A549 (cell line): ENCODE measurements around the gene GULP1. TPM values are rescaled to one million over a fixed set of nuclear protein-coding genes. Genes with fewer than 3 reads are reported as not detected.

Experiments
- ATAC-seq, 2 experiments: fragments of 200-7000 bp in 1 of 2; fragments of >200 bp in 1 of 2; cut with Nextera tagmentation in 1 of 2; cut with Tn5 transposase in 1 of 2; 3 replicates each; pipeline versions ENCODE4 v1.8.0 to v1.9.1; 2018 to 2020; ENCODE audit warnings: mild to moderate bottlenecking in 1 of 2, moderate library complexity in 1 of 2
- CTCF ChIA-PET: fragments of 300-600 bp; sonication (Branson Sonifier 250); formaldehyde crosslinking; extraction: SDS; loops from one replicate; lab custom pipeline; 2021; ENCODE audit warnings: antibody characterized with exemption, inconsistent platforms; lab: Yijun Ruan, JAX
- POLR2A ChIA-PET: fragments of 350-600 bp; formaldehyde crosslinking; extraction: SDS; loops from one replicate; lab custom pipeline; 2021; ENCODE audit warnings: antibody characterized with exemption, inconsistent platforms; lab: Yijun Ruan, JAX
- DNase-seq, 2 experiments: peaks; one replicate each; pipeline versions ENCODE4 v3.0.0 to v3.0.0-alpha.2; 2011 to 2016; ENCODE audit warnings: low read depth in 1 of 2, low spot score in 1 of 2
- FAIRE-seq: peaks from 2 replicates; lab custom pipeline; 2011; peaks lifted over from hg19 to GRCh38; lab: Jason Lieb, UNC
- H3K27ac ChIP-seq, 2 experiments: fragments of >200 bp; sonication (Bioruptor Twin); formaldehyde crosslinking; 3 replicates each; pipeline ENCODE4 v1.5.1; 2016 to 2017
- H3K4me1 ChIP-seq: fragments of >200 bp; sonication (Bioruptor Twin); formaldehyde crosslinking; 3 replicates; pipeline ENCODE4 v1.6.1; 2016
- H3K4me2 ChIP-seq: fragments of >200 bp; sonication (Bioruptor Twin); formaldehyde crosslinking; 3 replicates; pipeline ENCODE4 v1.6.1; 2016
- H3K4me3 ChIP-seq: fragments of >200 bp; sonication (Bioruptor Twin); formaldehyde crosslinking; 3 replicates; pipeline ENCODE4 v1.5.1; 2016
- H3K9me3 ChIP-seq: fragments of >200 bp; sonication (Bioruptor Twin); formaldehyde crosslinking; 3 replicates; pipeline ENCODE4 v1.6.1; 2016
- BHLHE40 ChIP-seq: IDR thresholded peaks from 2 replicates; pipeline ENCODE4 v1.6.1; 2012; ENCODE audit warnings: low read depth, low read length, inconsistent platforms
- CEBPB ChIP-seq, 2 experiments: fragments of >200 bp in 1 of 2; sonication (Bioruptor Twin) in 1 of 2; formaldehyde crosslinking in 1 of 2; IDR thresholded peaks; 2 replicates each; pipeline ENCODE4 v1.6.1; 2012 to 2016
- CHD2 ChIP-seq: fragments of 150-350 bp; IDR thresholded peaks from 2 replicates; pipeline ENCODE4 v1.6.1; 2014; ENCODE audit warnings: low read length; ENCODE audit not compliant: partially characterized antibody
- EHF ChIP-seq: fragments of 250-450 bp; sonication (Bioruptor Pico); IDR thresholded peaks from 2 replicates; pipeline ENCODE4 v1.5.0; 2020; ENCODE audit warnings: mild to moderate bottlenecking
- ESRRA ChIP-seq: fragments of 150-350 bp; IDR thresholded peaks from 2 replicates; pipeline ENCODE4 v1.6.1; 2014; ENCODE audit warnings: mild to moderate bottlenecking, low read length, borderline replicate concordance
- FOSB ChIP-seq: fragments of 250-450 bp; sonication (Bioruptor Pico); IDR thresholded peaks from 2 replicates; pipeline ENCODE4 v1.5.0; 2020; ENCODE audit warnings: mild to moderate bottlenecking, moderate library complexity
- FOSL2 ChIP-seq, 2 experiments: fragments of 450-650 bp in 1 of 2; fragments of >200 bp in 1 of 2; sonication (Bioruptor Twin) in 1 of 2; formaldehyde crosslinking; IDR thresholded peaks; 2 replicates each; pipeline versions ENCODE4 v1.5.0 to v1.6.1; 2016 to 2020; ENCODE audit warnings: mild to moderate bottlenecking in 1 of 2, moderate library complexity in 1 of 2
- HEYL ChIP-seq: fragments of 250-450 bp; sonication (Bioruptor Pico); IDR thresholded peaks from 2 replicates; pipeline ENCODE4 v1.8.0; 2021; ENCODE audit warnings: mild to moderate bottlenecking, moderate library complexity
- HOXB13 ChIP-seq: fragments of 250-450 bp; sonication (Bioruptor Pico); IDR thresholded peaks from 2 replicates; pipeline ENCODE4 v1.5.0; 2020; ENCODE audit warnings: low read depth, mild to moderate bottlenecking, moderate library complexity
- HOXB5 ChIP-seq: fragments of 250-450 bp; sonication (Bioruptor Pico); IDR thresholded peaks from 2 replicates; pipeline ENCODE4 v1.5.0; 2020; ENCODE audit warnings: mild to moderate bottlenecking, moderate library complexity
- JUN ChIP-seq, 2 experiments: fragments of >200 bp; sonication (Bioruptor Twin); formaldehyde crosslinking; IDR thresholded peaks; 2 replicates in 1 of 2; 3 replicates in 1 of 2; pipeline ENCODE4 v1.6.1; 2016 to 2017
- KDM1A ChIP-seq: fragments of 200-600 bp; sonication (generic); IDR thresholded peaks from 2 replicates; pipeline ENCODE4 v1.6.1; 2016; ENCODE audit warnings: low read depth, mild to moderate bottlenecking
- KDM5A ChIP-seq: fragments of 200-600 bp; sonication (generic); IDR thresholded peaks from 2 replicates; pipeline ENCODE4 v1.6.1; 2016; ENCODE audit warnings: antibody characterized with exemption, mild to moderate bottlenecking
- MAFK ChIP-seq: fragments of 450-650 bp; IDR thresholded peaks from 2 replicates; pipeline ENCODE4 v1.6.1; 2014; ENCODE audit not compliant: partially characterized antibody
- MAZ ChIP-seq: fragments of 150-350 bp; IDR thresholded peaks from 2 replicates; pipeline ENCODE4 v1.6.1; 2014; ENCODE audit warnings: antibody characterized with exemption, low read depth, low read length, borderline replicate concordance
- PHF8 ChIP-seq: fragments of 200-600 bp; sonication (generic); IDR thresholded peaks from 2 replicates; pipeline ENCODE4 v1.6.1; 2016; ENCODE audit warnings: low read depth, mild to moderate bottlenecking, antibody characterized with exemption, moderate library complexity, borderline replicate concordance
- POLR2A ChIP-seq: IDR thresholded peaks from 2 replicates; pipeline ENCODE4 v1.6.1; 2012; ENCODE audit warnings: mild to moderate bottlenecking, low read length
- POLR2AphosphoS2 ChIP-seq: conservative IDR thresholded peaks from 2 replicates; pipeline ENCODE4 v1.6.1; 2012; ENCODE audit warnings: low read length, improper control_type of control experiment, inconsistent platforms
- RARB ChIP-seq: fragments of 250-450 bp; sonication (Bioruptor Pico); IDR thresholded peaks from 2 replicates; pipeline ENCODE4 v1.8.0; 2021; ENCODE audit warnings: mild to moderate bottlenecking, moderate library complexity
- RNF2 ChIP-seq: fragments of 200-600 bp; sonication (generic); IDR thresholded peaks from 2 replicates; pipeline ENCODE4 v1.6.1; 2016; ENCODE audit warnings: low read depth, mild to moderate bottlenecking, antibody characterized with exemption, moderate library complexity, borderline replicate concordance
- SREBF2 ChIP-seq: fragments of 450-650 bp; IDR thresholded peaks from 2 replicates; pipeline ENCODE4 v1.6.1; 2014; ENCODE audit warnings: mild to moderate bottlenecking, moderate library complexity
- TP53 ChIP-seq: fragments of 250-450 bp; sonication (Bioruptor Pico); IDR thresholded peaks from 2 replicates; pipeline ENCODE4 v1.5.0; 2021; ENCODE audit warnings: mild to moderate bottlenecking, moderate library complexity
- ZNF302 ChIP-seq: fragments of 250-450 bp; sonication (Bioruptor Pico); IDR thresholded peaks from 2 replicates; pipeline ENCODE4 v1.9.0; 2021; ENCODE audit warnings: inconsistent platforms, mild to moderate bottlenecking, moderate library complexity
- WGBS: methylation state at CpG from one replicate; pipeline ENCODE4 v1.1.6; 2017; ENCODE audit errors: missing lambda C conversion rate; 5-methylcytosine and 5-hydroxymethylcytosine counted together
- polyA plus RNA-seq, 4 experiments: library from polyadenylated mRNA; depleted of rRNA in 3 of 4; stranded (reverse); fragments of >200 nt; fragmentation: RNase III in 1 of 4; extraction: RNeasy Plus Mini Kit Qiagen cat#74134 plus additional on column Dnase treatment in 1 of 4; gene quantifications; 2 replicates in 3 of 4; 3 replicates in 1 of 4; pipeline ENCODE4 v1.2.3, GENCODE V29; 2011 to 2017
- TF ChIP-seq, protein P1 (sequence below): IDR thresholded peaks from 2 replicates; pipeline ENCODE4 v1.6.1; 2012
- TF ChIP-seq, protein P2 (sequence below): fragments of 200-600 bp; sonication (generic); IDR thresholded peaks from 2 replicates; pipeline ENCODE4 v1.6.1; 2016; ENCODE audit warnings: antibody characterized with exemption, mild to moderate bottlenecking, moderate library complexity
- TF ChIP-seq, protein P3 (sequence below): fragments of >200 bp; sonication (Bioruptor Twin); formaldehyde crosslinking; IDR thresholded peaks from 2 replicates; pipeline ENCODE4 v1.6.1; 2016
- TF ChIP-seq, protein P4 (sequence below): IDR thresholded peaks from 2 replicates; pipeline ENCODE4 v1.6.1; 2012; ENCODE audit warnings: low read depth, borderline replicate concordance
- TF ChIP-seq, protein P5 (sequence below): IDR thresholded peaks from 2 replicates; pipeline ENCODE4 v1.6.1; 2012

Gene GULP1
- polyA plus RNA-seq, 2 of the 4 experiments (the other 2 are of a cell fraction) = 30.7 to 89.2 TPM

DNA sequence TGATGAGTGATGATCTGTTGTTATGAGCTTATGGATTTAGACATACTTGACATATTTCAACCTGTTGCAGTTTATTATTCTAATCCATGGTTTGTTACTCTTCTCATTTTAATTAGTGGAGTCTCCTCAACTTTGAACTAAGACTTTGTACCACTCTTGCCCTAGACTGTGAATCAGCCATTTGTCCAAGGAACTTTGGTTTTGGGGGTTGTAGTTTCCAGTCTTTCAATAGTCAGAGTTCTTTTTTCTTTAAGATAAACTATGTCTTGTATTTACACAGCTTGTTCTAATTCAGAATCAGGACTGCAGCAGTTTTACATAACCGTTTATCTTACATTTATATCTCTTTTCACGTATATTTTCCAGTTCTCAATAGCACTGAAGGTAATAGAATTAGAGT, 133.6 kb downstream of the GULP1 start:
- DNase-seq = no peak
- FAIRE-seq = no peak
- Histone ChIP-seq H3K4me1 (peaks cover 16% of the 10 kb centered on the region; the same call in 1 of the 3 replicates), H3K27ac (no peak overlapping the region), H3K4me2 (no peak overlapping the region), H3K4me3 (no peak overlapping the region), H3K9me3 (no peaks in the 10 kb centered on the region)
- ChIA-PET POLR2A (no interaction called here), CTCF (interaction anchor here (1.0 kb wide), 1 partner anchor 133 kb away, joined by 3 read pairs; no protein-coding TSS in a partner anchor)
- TF ChIP-seq ZNF302 (CRISPR knock-in tag) (no peak), MAZ (no peak), MAFK (no peak), PHF8 (no peak), RNF2 (no peak), SREBF2 (no peak), KDM1A (no peak), HOXB13 (no peak), BHLHE40 (no peak), KDM5A (no peak), FOSL2 (IDR thresholded peaks at IDR 0.05) (no peak), FOSL2 (CRISPR knock-in tag; IDR thresholded peaks at IDR 0.05) (no peak), HOXB5 (CRISPR knock-in tag) (no peak), ESRRA (no peak)
- TF ChIP-seq, protein P1, sequence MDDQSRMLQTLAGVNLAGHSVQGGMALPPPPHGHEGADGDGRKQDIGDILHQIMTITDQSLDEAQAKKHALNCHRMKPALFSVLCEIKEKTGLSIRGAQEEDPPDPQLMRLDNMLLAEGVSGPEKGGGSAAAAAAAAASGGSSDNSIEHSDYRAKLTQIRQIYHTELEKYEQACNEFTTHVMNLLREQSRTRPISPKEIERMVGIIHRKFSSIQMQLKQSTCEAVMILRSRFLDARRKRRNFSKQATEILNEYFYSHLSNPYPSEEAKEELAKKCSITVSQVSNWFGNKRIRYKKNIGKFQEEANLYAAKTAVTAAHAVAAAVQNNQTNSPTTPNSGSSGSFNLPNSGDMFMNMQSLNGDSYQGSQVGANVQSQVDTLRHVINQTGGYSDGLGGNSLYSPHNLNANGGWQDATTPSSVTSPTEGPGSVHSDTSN = no peak
- TF ChIP-seq, protein P2, sequence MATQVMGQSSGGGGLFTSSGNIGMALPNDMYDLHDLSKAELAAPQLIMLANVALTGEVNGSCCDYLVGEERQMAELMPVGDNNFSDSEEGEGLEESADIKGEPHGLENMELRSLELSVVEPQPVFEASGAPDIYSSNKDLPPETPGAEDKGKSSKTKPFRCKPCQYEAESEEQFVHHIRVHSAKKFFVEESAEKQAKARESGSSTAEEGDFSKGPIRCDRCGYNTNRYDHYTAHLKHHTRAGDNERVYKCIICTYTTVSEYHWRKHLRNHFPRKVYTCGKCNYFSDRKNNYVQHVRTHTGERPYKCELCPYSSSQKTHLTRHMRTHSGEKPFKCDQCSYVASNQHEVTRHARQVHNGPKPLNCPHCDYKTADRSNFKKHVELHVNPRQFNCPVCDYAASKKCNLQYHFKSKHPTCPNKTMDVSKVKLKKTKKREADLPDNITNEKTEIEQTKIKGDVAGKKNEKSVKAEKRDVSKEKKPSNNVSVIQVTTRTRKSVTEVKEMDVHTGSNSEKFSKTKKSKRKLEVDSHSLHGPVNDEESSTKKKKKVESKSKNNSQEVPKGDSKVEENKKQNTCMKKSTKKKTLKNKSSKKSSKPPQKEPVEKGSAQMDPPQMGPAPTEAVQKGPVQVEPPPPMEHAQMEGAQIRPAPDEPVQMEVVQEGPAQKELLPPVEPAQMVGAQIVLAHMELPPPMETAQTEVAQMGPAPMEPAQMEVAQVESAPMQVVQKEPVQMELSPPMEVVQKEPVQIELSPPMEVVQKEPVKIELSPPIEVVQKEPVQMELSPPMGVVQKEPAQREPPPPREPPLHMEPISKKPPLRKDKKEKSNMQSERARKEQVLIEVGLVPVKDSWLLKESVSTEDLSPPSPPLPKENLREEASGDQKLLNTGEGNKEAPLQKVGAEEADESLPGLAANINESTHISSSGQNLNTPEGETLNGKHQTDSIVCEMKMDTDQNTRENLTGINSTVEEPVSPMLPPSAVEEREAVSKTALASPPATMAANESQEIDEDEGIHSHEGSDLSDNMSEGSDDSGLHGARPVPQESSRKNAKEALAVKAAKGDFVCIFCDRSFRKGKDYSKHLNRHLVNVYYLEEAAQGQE = no peak
- no peak for ATAC-seq
- 77% methylated on average over 2 of the region's 2 CpGs for WGBS

DNA sequence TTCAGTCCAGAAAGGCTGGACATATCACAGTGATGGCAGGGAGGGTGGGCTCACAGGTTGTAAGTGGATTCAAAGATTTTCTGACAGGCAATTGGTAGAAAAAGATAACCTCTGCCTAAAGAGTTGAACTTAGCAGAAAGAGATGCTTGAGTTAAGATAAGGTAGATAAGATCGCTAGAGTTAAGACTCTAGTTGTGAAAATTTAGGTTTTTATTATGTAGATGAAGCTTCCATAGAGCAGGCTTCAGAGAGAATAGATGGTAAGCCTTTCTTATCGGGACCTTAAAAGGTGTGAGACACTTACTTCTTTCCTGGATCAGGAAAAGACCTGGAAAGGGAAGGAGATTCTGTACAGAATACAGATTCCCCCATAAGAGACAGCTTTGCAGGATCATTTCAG, 134.4 kb downstream of the GULP1 start:
- Histone ChIP-seq H3K27ac (no peak overlapping the region), H3K4me3 (no peak overlapping the region)
- POLR2A ChIA-PET = no interaction called here
- no peak for FAIRE-seq
- TF ChIP-seq HOXB13 (no peak), KDM5A (no peak), POLR2A (no peak), CEBPB (IDR thresholded peaks at IDR 0.05) (no peak), PHF8 (no peak), ZNF302 (CRISPR knock-in tag) (no peak), RARB (CRISPR knock-in tag) (no peak), POLR2AphosphoS2 (no peak), CHD2 (no peak), JUN (IDR thresholded peaks at IDR 0.05) (no peak), EHF (no peak), ESRRA (no peak), FOSB (CRISPR knock-in tag) (no peak), HEYL (CRISPR knock-in tag) (no peak), MAZ (no peak), HOXB5 (CRISPR knock-in tag) (no peak), TP53 (CRISPR knock-in tag) (no peak)
- TF ChIP-seq, protein P3, sequence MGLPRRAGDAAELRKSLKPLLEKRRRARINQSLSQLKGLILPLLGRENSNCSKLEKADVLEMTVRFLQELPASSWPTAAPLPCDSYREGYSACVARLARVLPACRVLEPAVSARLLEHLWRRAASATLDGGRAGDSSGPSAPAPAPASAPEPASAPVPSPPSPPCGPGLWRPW = no peak
- TF ChIP-seq, protein P4, sequence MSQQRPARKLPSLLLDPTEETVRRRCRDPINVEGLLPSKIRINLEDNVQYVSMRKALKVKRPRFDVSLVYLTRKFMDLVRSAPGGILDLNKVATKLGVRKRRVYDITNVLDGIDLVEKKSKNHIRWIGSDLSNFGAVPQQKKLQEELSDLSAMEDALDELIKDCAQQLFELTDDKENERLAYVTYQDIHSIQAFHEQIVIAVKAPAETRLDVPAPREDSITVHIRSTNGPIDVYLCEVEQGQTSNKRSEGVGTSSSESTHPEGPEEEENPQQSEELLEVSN = no peak
- TF ChIP-seq, protein P5, sequence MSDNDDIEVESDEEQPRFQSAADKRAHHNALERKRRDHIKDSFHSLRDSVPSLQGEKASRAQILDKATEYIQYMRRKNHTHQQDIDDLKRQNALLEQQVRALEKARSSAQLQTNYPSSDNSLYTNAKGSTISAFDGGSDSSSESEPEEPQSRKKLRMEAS = no peak
- TF ChIP-seq, all 56 proteins: peak for 0
- ATAC-seq (no peak), DNase-seq (no peak)
- WGBS = 42% methylated on average over 2 of the region's 2 CpGs
- CTCF ChIA-PET = interaction anchor here (1.0 kb wide), 1 partner anchor 133 kb away, joined by 3 read pairs; no protein-coding TSS in a partner anchor
- Histone ChIP-seq H3K4me1 (peaks cover 16% of the 10 kb centered on the region; the same call in 1 of the 3 replicates), H3K9me3 (no peaks in the 10 kb centered on the region), H3K4me2 (peak overlapping the region; percentile 9; the same call in 2 of the 3 replicates)
